Neuronal stem cell (in vitro differentiated cells): ENCODE data around the gene WIZ. TPM values are rescaled to one million over a fixed set of nuclear protein-coding genes. Genes with fewer than 3 reads are reported as not detected.

Experiments
- DNase-seq: peaks from one replicate; pipeline ENCODE4 v3.0.0-alpha.2; 2013; ENCODE audit warnings: low spot score
- H2AFZ ChIP-seq: one replicate; pipeline ENCODE4 v1.6.1; 2013; ENCODE audit warnings: mild to moderate bottlenecking, low read length, inconsistent platforms
- H2AK5ac ChIP-seq: 2 replicates; pipeline ENCODE4 v1.6.1; 2013; ENCODE audit warnings: low read depth, mild to moderate bottlenecking, inconsistent platforms, low read length, moderate library complexity, mixed read lengths
- H2BK120ac ChIP-seq: 2 replicates; pipeline ENCODE4 v1.6.1; 2013; ENCODE audit warnings: low read depth, mild to moderate bottlenecking, inconsistent platforms, low read length, moderate library complexity, mixed read lengths
- H2BK12ac ChIP-seq: one replicate; pipeline ENCODE4 v1.6.1; 2013; ENCODE audit warnings: low read length, inconsistent platforms
- H2BK15ac ChIP-seq: 2 replicates; pipeline ENCODE4 v1.6.1; 2013; ENCODE audit warnings: mild to moderate bottlenecking, low read length, inconsistent platforms, mixed read lengths
- H2BK5ac ChIP-seq: one replicate; pipeline ENCODE4 v1.6.1; 2013; ENCODE audit warnings: inconsistent platforms, mild to moderate bottlenecking, low read length, moderate library complexity
- H3K14ac ChIP-seq: one replicate; pipeline ENCODE4 v1.6.1; 2013; ENCODE audit warnings: low read length, inconsistent platforms
- H3K18ac ChIP-seq: 2 replicates; pipeline ENCODE4 v1.6.1; 2013; ENCODE audit warnings: low read length, inconsistent platforms
- H3K23ac ChIP-seq: 2 replicates; pipeline ENCODE4 v1.6.1; 2013; ENCODE audit warnings: low read depth, mild to moderate bottlenecking, mixed read lengths, low read length, inconsistent platforms; ENCODE audit not compliant: poor library complexity
- H3K27ac ChIP-seq: replicated peaks from 3 replicates; pipeline ENCODE4 v1.5.1; 2013; ENCODE audit warnings: low read length, inconsistent platforms
- H3K27me3 ChIP-seq, 3 experiments: 2 replicates each; pipeline ENCODE4 v1.6.1; 2013; ENCODE audit warnings: low read length in 3 of 3, mild to moderate bottlenecking in 2 of 3, inconsistent platforms in 1 of 3, low read depth in 1 of 3, mixed read lengths in 1 of 3, moderate library complexity in 1 of 3; ENCODE audit not compliant: control insufficient read depth in 3 of 3, insufficient read depth in 3 of 3
- H3K36me3 ChIP-seq, 2 donors: replicated peaks in 1 of 2; 2 replicates each; pipeline ENCODE4 v1.6.1; 2013; ENCODE audit warnings: low read length in 2 of 2; ENCODE audit not compliant: control insufficient read depth in 2 of 2, insufficient read depth in 2 of 2
- H3K4ac ChIP-seq: 2 replicates; pipeline ENCODE4 v1.6.1; 2013; ENCODE audit warnings: inconsistent platforms, mild to moderate bottlenecking, low read length, moderate library complexity
- H3K4me1 ChIP-seq, 2 donors: 1 replicate in 1 of 2; 2 replicates in 1 of 2; pipeline ENCODE4 v1.6.1; 2013; ENCODE audit warnings: low read length in 2 of 2, low read depth in 1 of 2; ENCODE audit not compliant: control insufficient read depth in 2 of 2, insufficient read depth in 1 of 2
- H3K4me2 ChIP-seq: one replicate; pipeline ENCODE4 v1.6.1; 2013; ENCODE audit warnings: mild to moderate bottlenecking, low read length, inconsistent platforms; ENCODE audit not compliant: insufficient read depth, poor library complexity, severe bottlenecking
- H3K4me3 ChIP-seq, 2 donors: 2 replicates each; pipeline ENCODE4 v1.5.1; 2013; ENCODE audit warnings: low read length in 2 of 2, mild to moderate bottlenecking in 2 of 2, inconsistent platforms in 1 of 2, moderate library complexity in 1 of 2
- H3K79me1 ChIP-seq: one replicate; pipeline ENCODE4 v1.6.1; 2013; ENCODE audit warnings: low read depth, mild to moderate bottlenecking, inconsistent platforms, low read length, moderate library complexity
- H3K9ac ChIP-seq: one replicate; pipeline ENCODE4 v1.6.1; 2013; ENCODE audit warnings: mild to moderate bottlenecking, low read depth, low read length, inconsistent platforms; ENCODE audit not compliant: poor library complexity
- H3K9me3 ChIP-seq, 2 donors: replicated peaks in 1 of 2; 2 replicates each; pipeline versions ENCODE3 to v1.6.1; 2013; ENCODE audit warnings: low read length in 2 of 2, mild to moderate bottlenecking in 2 of 2, inconsistent platforms in 1 of 2, low read depth in 1 of 2, mixed read lengths in 1 of 2, moderate library complexity in 1 of 2; ENCODE audit not compliant: control insufficient read depth in 2 of 2, insufficient read depth in 1 of 2
- H4K8ac ChIP-seq: one replicate; pipeline ENCODE4 v1.6.1; 2013; ENCODE audit warnings: low read depth, mild to moderate bottlenecking, inconsistent platforms, low read length, moderate library complexity
- H4K91ac ChIP-seq: one replicate; pipeline ENCODE4 v1.6.1; 2013; ENCODE audit warnings: low read length, low read depth, mild to moderate bottlenecking, inconsistent platforms; ENCODE audit not compliant: poor library complexity
- WGBS, 2 donors: extraction: QIAGEN DNeasy Blood & Tissue Kit; methylation state at CpG; one replicate each; pipeline ENCODE4 v1.1.7; 2013; ENCODE audit warnings: missing lambda C conversion rate in 2 of 2, mixed read lengths in 1 of 2; ENCODE audit not compliant: insufficient read length in 2 of 2, insufficient replicate concordance in 1 of 2; ENCODE audit errors: extremely low coverage in 2 of 2; 5-methylcytosine and 5-hydroxymethylcytosine counted together
- small RNA-seq: library from polyadenylated mRNA; stranded (forward); fragments of <200 nt; extraction: miRNeasy Mini kit (QIAGEN cat#:217004); gene quantifications from one replicate; pipeline ENCODE3, GENCODE V24; 2013; ENCODE audit not compliant: insufficient read depth

Gene WIZ

GRCh38 chr19:15371786-15372380 lies 77.9 kb downstream of the WIZ start:
- no CpG with 5 or more reads among the region's 17 CpGs for WGBS, 2 donors
- H2AFZ ChIP-seq = no peak overlapping the region

GRCh38 chr19:15371119-15371518 lies 78.6 kb downstream of the WIZ start:
- no peak overlapping the region for H2BK5ac ChIP-seq
- H3K18ac ChIP-seq = peak overlapping the region; percentile 76
- H3K27ac ChIP-seq = no peak overlapping the region
- H2BK120ac ChIP-seq = no peak overlapping the region
- H3K4me1 ChIP-seq = no peaks in the 10 kb centered on the region
- no peak overlapping the region for H3K4me2 ChIP-seq
- H3K9ac ChIP-seq = no peak overlapping the region
- no peaks in the 10 kb centered on the region for H3K27me3 ChIP-seq
- H3K4me3 ChIP-seq = no peak overlapping the region
- H3K4ac ChIP-seq = no peak overlapping the region
- no peak overlapping the region for H4K8ac ChIP-seq
- no peak for DNase-seq
- no peak overlapping the region for H3K14ac ChIP-seq
- no peak overlapping the region for H2AK5ac ChIP-seq
- H3K9me3 ChIP-seq = no peaks in the 10 kb centered on the region
- no CpG with 5 or more reads among the region's 7 CpGs for WGBS, 2 donors
- H2BK15ac ChIP-seq = no peak overlapping the region
- no peak overlapping the region for H2AFZ ChIP-seq
- peaks cover 16% of the 10 kb centered on the region for H3K79me1 ChIP-seq
- no peak overlapping the region for H2BK12ac ChIP-seq
- H3K36me3 ChIP-seq = peaks cover 52 to 93% of the 10 kb centered on the region in 2 donors
- no peak overlapping the region for H4K91ac ChIP-seq
- no peak overlapping the region for H3K23ac ChIP-seq

More at GRCh38 chr19:15371786-15372380, 77.9 kb downstream of the WIZ start:
- no peak overlapping the region for H3K4ac ChIP-seq
- no peak overlapping the region for H2BK15ac ChIP-seq
- no peak overlapping the region for H3K14ac ChIP-seq
- H2AK5ac ChIP-seq = no peak overlapping the region
- no peak overlapping the region for H3K18ac ChIP-seq
- H3K9me3 ChIP-seq = no peaks in the 10 kb centered on the region
- H3K79me1 ChIP-seq = peaks cover 16% of the 10 kb centered on the region
- no peak overlapping the region for H2BK120ac ChIP-seq
- H3K4me2 ChIP-seq = no peak overlapping the region
- no peak overlapping the region for H4K8ac ChIP-seq
- no peak for DNase-seq
- no peak overlapping the region for H3K9ac ChIP-seq
- H3K23ac ChIP-seq = no peak overlapping the region
- H3K27ac ChIP-seq = no peak overlapping the region
- no peaks in the 10 kb centered on the region for H3K4me1 ChIP-seq
- no peak overlapping the region for H4K91ac ChIP-seq
- H2BK5ac ChIP-seq = no peak overlapping the region
- H2BK12ac ChIP-seq = no peak overlapping the region
- H3K4me3 ChIP-seq = no peak overlapping the region
- no peaks in the 10 kb centered on the region for H3K27me3 ChIP-seq
- H3K36me3 ChIP-seq = peaks cover 52 to 86% of the 10 kb centered on the region in 2 donors

Small RNA genes lying within 50 kb of the gene (small RNA-seq; reads per million reads assigned to genes)
- not detected for gene MIR1470
